ENCODE results near the gene ETS1.

The ETS1 gene

GRCh38 chr11:128616161-128616560 is 28.8 kb upstream of the ETS1 start:
- TF ChIP-seq TAF1 (IDR thresholded peaks at IDR 0.05; ENCODE audit: low read depth), result no peak
- no peak for TF ChIP-seq EP300 (IDR thresholded peaks at IDR 0.05; ENCODE audit: borderline replicate concordance)
- TF ChIP-seq TCF12 (IDR thresholded peaks at IDR 0.05; ENCODE audit: low read depth), result no peak
- no peak for TF ChIP-seq REST (IDR thresholded peaks at IDR 0.05; ENCODE audit: low read depth)
- no peak for TF ChIP-seq MAX (IDR thresholded peaks at IDR 0.05)
- TF ChIP-seq YY1 (IDR thresholded peaks at IDR 0.05; ENCODE audit: low read depth), result no peak

- TF ChIP-seq EGR1 (IDR thresholded peaks at IDR 0.05) (no peak), EP300 (IDR thresholded peaks at IDR 0.05; ENCODE audit: borderline replicate concordance) (no peak), YY1 (IDR thresholded peaks at IDR 0.05; ENCODE audit: low read depth) (no peak), CEBPB (IDR thresholded peaks at IDR 0.05) (no peak)
Measured at GRCh38 chr11:128615612-128616011, 28.3 kb upstream of the ETS1 start.

- TF ChIP-seq TEAD4 (IDR thresholded peaks at IDR 0.05) (no peak), TAF1 (IDR thresholded peaks at IDR 0.05; ENCODE audit: low read depth) (no peak), CREB1 (IDR thresholded peaks at IDR 0.05; ENCODE audit: low read depth) (no peak), YY1 (IDR thresholded peaks at IDR 0.05; ENCODE audit: low read depth) (no peak)
Measured at GRCh38 chr11:128615076-128615475, 27.7 kb upstream of the ETS1 start.

GRCh38 chr11:128614026-128614425 is 26.7 kb upstream of the ETS1 start:
- TF ChIP-seq EGR1 (IDR thresholded peaks at IDR 0.05), result no peak
- TF ChIP-seq REST (IDR thresholded peaks at IDR 0.05; ENCODE audit: low read depth), result no peak
- no peak for TF ChIP-seq FOXM1 (IDR thresholded peaks at IDR 0.05; ENCODE audit: borderline replicate concordance, low read depth)
- TF ChIP-seq TEAD4 (IDR thresholded peaks at IDR 0.05), result no peak
- TF ChIP-seq TCF12 (IDR thresholded peaks at IDR 0.05; ENCODE audit: low read depth), result no peak
- TF ChIP-seq MAX (IDR thresholded peaks at IDR 0.05), result no peak
- no peak for TF ChIP-seq YY1 (IDR thresholded peaks at IDR 0.05; ENCODE audit: low read depth)
- no peak for TF ChIP-seq ZBTB7A (IDR thresholded peaks at IDR 0.05; ENCODE audit: low read depth)
- no peak for TF ChIP-seq CREB1 (IDR thresholded peaks at IDR 0.05; ENCODE audit: low read depth)
- no peak for TF ChIP-seq NFIC (IDR thresholded peaks at IDR 0.05)

GRCh38 chr11:128613300-128613995 is 26.1 kb upstream of the ETS1 start:
- no peak for TF ChIP-seq USF1 (IDR thresholded peaks at IDR 0.05)
- TF ChIP-seq ZBTB7A (IDR thresholded peaks at IDR 0.05; ENCODE audit: low read depth), result no peak

- TF ChIP-seq REST (IDR thresholded peaks at IDR 0.05; ENCODE audit: low read depth) (no peak), NFIC (IDR thresholded peaks at IDR 0.05) (no peak), CEBPB (IDR thresholded peaks at IDR 0.05) (no peak), CREB1 (IDR thresholded peaks at IDR 0.05; ENCODE audit: low read depth) (no peak)
Measured at GRCh38 chr11:128610721-128611617, 23.6 kb upstream of the ETS1 start.

Measured in Ishikawa (cell line).